Panc1 (cell line): ENCODE data around the gene POLR3E.

Source experiments
- POLR2AphosphoS5 ChIP-seq: IDR thresholded peaks from 2 replicates; pipeline ENCODE4 v1.6.1; 2012; ENCODE audit warnings: mild to moderate bottlenecking, low read depth, low read length, moderate library complexity
- TF ChIP-seq, protein P1 (sequence below): fragments of 450-650 bp; IDR thresholded peaks from 2 replicates; pipeline ENCODE4 v1.5.1; 2017; ENCODE audit warnings: mild to moderate bottlenecking

DNA sequence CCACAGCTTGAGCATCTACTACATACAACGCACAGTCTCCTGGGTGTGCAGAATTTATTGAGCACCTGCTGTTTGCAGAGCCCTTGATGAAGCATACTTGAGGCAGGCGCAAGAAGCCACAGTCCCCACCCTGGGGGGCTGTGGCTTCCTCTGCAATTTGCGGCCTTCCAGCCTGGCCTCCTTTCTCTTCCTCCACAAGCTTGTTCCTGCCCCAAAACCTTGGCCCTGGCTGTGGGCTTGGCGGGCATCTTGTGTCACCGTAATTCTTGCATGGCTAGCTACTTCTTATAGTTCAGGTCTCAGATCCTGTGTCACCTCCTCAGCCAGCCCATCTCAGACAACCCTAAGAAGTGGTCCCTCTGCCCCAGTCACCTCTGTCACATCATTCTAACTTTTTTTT, 43.9 kb upstream of the POLR3E start:
- TF ChIP-seq POLR2AphosphoS5 = no peak
- TF ChIP-seq, protein P1, sequence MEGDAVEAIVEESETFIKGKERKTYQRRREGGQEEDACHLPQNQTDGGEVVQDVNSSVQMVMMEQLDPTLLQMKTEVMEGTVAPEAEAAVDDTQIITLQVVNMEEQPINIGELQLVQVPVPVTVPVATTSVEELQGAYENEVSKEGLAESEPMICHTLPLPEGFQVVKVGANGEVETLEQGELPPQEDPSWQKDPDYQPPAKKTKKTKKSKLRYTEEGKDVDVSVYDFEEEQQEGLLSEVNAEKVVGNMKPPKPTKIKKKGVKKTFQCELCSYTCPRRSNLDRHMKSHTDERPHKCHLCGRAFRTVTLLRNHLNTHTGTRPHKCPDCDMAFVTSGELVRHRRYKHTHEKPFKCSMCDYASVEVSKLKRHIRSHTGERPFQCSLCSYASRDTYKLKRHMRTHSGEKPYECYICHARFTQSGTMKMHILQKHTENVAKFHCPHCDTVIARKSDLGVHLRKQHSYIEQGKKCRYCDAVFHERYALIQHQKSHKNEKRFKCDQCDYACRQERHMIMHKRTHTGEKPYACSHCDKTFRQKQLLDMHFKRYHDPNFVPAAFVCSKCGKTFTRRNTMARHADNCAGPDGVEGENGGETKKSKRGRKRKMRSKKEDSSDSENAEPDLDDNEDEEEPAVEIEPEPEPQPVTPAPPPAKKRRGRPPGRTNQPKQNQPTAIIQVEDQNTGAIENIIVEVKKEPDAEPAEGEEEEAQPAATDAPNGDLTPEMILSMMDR = no peak
